ENCODE results near the gene INTS1. TPM values are rescaled to one million over a fixed set of nuclear protein-coding genes. Genes with fewer than 3 reads are reported as not detected.

The INTS1 gene
- total and polyA plus RNA-seq, 10 of the 15 experiments (the other 5 are each of a cell fraction or from before 2014, with no cell fraction given) = 0.52 to 89.0 (median 15.1) TPM

DNA sequence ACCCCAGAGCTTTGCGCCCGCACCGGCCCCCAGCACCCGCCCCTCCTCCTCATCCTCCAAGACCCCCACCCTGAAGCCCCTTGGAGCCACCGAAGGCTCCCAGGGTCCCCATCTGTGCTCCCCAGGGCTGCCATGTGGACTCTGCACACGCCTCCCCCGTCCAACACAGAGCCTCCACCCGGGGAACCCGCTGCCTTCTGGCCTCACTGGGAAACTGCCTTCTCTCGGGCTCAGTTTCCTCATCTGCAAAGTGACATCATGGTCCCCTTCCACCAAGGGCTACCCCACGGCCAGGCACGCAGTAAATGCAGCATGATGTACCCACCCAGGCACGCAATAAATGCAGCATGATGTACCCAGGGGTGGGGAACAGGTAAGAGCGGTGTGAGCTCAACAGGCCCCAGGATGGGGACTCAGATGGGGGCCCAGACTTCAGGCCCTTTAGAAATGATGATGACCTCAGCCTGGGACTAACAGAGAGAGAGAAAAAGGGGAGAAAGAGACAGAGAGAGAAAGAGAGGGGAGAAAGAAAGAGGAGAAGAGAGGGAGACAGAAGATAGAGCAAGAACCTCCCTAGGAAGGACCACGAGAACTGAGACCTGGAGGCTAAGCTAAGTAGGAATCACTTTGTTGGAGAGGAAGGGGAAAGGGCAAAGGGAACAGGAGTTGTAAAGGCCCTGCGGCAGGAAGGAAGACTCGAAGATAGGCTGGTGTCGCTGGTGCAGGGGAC, 42.4 kb downstream of the INTS1 start:
- TF ChIP-seq ZZZ3 (IDR thresholded peaks at IDR 0.05; ENCODE audit: control insufficient read depth, insufficient read length, low read depth) (no peak), NBN (IDR thresholded peaks at IDR 0.05) (no peak)
- TF ChIP-seq, protein P1, sequence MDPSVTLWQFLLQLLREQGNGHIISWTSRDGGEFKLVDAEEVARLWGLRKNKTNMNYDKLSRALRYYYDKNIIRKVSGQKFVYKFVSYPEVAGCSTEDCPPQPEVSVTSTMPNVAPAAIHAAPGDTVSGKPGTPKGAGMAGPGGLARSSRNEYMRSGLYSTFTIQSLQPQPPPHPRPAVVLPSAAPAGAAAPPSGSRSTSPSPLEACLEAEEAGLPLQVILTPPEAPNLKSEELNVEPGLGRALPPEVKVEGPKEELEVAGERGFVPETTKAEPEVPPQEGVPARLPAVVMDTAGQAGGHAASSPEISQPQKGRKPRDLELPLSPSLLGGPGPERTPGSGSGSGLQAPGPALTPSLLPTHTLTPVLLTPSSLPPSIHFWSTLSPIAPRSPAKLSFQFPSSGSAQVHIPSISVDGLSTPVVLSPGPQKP (IDR thresholded peaks at IDR 0.05; ENCODE audit: low read depth, low read length) = no peak
- intact Hi-C loops (cut with micrococcal nuclease; ENCODE audit: unreplicated experiment) = no loop called here

More for the DNA sequence above, 42.4 kb downstream of the INTS1 start:
- no peaks in the 10 kb centered on the region for H3K79me2 ChIP-seq (ENCODE audit: control insufficient read depth, insufficient read depth, low read length)
- ChIA-PET RAD21 (ENCODE audit: unreplicated experiment) (no interaction called here), POLR2A (no interaction called here), CTCF (interaction anchor here (0.8 kb wide), 1 partner anchor 12 kb away, joined by 4 read pairs; no protein-coding TSS in a partner anchor), SMC1A (ENCODE audit: uncharacterized antibody, unreplicated experiment) (no interaction called here)
- no peaks in the 10 kb centered on the region for H3K9me3 ChIP-seq (replicated peaks; ENCODE audit: control insufficient read depth, insufficient read depth, low read length)
- no peak for DNase-seq (ENCODE audit: low read depth, low spot score)
- no peaks in the 10 kb centered on the region; a peak in 1 of 4 replicates for H3K27me3 ChIP-seq (replicated peaks in 1 of 2; ENCODE audit: control insufficient read depth in 2 of 2, insufficient read depth in 2 of 2, low read length in 1 of 2)
- H3K4me3 ChIP-seq = no peak overlapping the region
- peaks cover 17% of the 10 kb centered on the region for H3K4me1 ChIP-seq (ENCODE audit: control insufficient read depth, insufficient read depth, low read length)
- H4K20me1 ChIP-seq (ENCODE audit: control insufficient read depth, insufficient read depth) = no peaks in the 10 kb centered on the region
- no peak overlapping the region for H2AFZ ChIP-seq (ENCODE audit: control insufficient read depth, low read depth, low read length)
- no TSS peak for BruUV-seq (replicated peaks)
- no peak overlapping the region for H3K4me2 ChIP-seq (ENCODE audit: control insufficient read depth, insufficient read depth)
- H3K9ac ChIP-seq (ENCODE audit: control insufficient read depth, insufficient read depth, low read length) = no peak overlapping the region
- H3K27ac ChIP-seq (ENCODE audit: control insufficient read depth, insufficient read depth) = no peak overlapping the region
- 70% methylated on average over 14 of the region's 18 CpGs for WGBS (ENCODE audit: insufficient coverage, insufficient replicate concordance, low lambda C conversion rate, missing lambda C conversion rate)
- in situ Hi-C loops (cut with MboI) = no loop called here
- no peaks in the 10 kb centered on the region for H3K36me3 ChIP-seq (ENCODE audit: control insufficient read depth in 2 of 2, insufficient read depth in 2 of 2, low read length in 1 of 2)
- ATAC-seq = no peak
- FAIRE-seq = no peak

Data from GM12878 (cell line).